GM12878 (cell line): ENCODE measurements around the gene PNMT. TPM values are rescaled to one million over a fixed set of nuclear protein-coding genes. Genes with fewer than 3 reads are reported as not detected.

ENCODE experiments used
- BACH1 ChIP-seq: fragments of 450-650 bp; IDR thresholded peaks from 2 replicates; pipeline ENCODE4 v1.6.1; 2017; ENCODE audit warnings: mild to moderate bottlenecking, borderline replicate concordance
- FOXM1 ChIP-seq: IDR thresholded peaks from 2 replicates; pipeline ENCODE4 v1.6.1; 2012; ENCODE audit warnings: low read depth, mild to moderate bottlenecking, inconsistent platforms, low read length, moderate library complexity
- GATAD2B ChIP-seq: fragments of 450-650 bp; conservative IDR thresholded peaks from 2 replicates; pipeline ENCODE4 v1.6.1; 2017; ENCODE audit warnings: low read depth, mild to moderate bottlenecking, moderate library complexity
- IKZF1 ChIP-seq: fragments of 450-650 bp; conservative IDR thresholded peaks from 2 replicates; pipeline ENCODE4 v1.6.1; 2017; ENCODE audit warnings: antibody characterized with exemption, mild to moderate bottlenecking
- MEF2A ChIP-seq: IDR thresholded peaks from 2 replicates; pipeline ENCODE4 v1.6.1; 2011; ENCODE audit warnings: low read depth, mild to moderate bottlenecking, low read length, moderate library complexity; ENCODE audit not compliant: insufficient read depth
- MTA3 ChIP-seq: IDR thresholded peaks from 2 replicates; pipeline ENCODE4 v1.6.1; 2012; ENCODE audit warnings: low read length, inconsistent platforms, borderline replicate concordance
- MYC ChIP-seq: IDR thresholded peaks from 2 replicates; pipeline ENCODE4 v1.6.1; 2011; ENCODE audit warnings: mild to moderate bottlenecking, low read length, moderate library complexity, inconsistent platforms; ENCODE audit not compliant: insufficient read depth, insufficient replicate concordance, insufficient read length, severe bottlenecking
- NBN ChIP-seq: fragments of 450-650 bp; IDR thresholded peaks from 2 replicates; pipeline ENCODE4 v1.6.1; 2016
- NFXL1 ChIP-seq: fragments of 450-650 bp; IDR thresholded peaks from 2 replicates; pipeline ENCODE4 v1.6.1; 2017; ENCODE audit warnings: antibody characterized with exemption, mild to moderate bottlenecking, borderline replicate concordance
- NRF1 ChIP-seq: conservative IDR thresholded peaks from 2 replicates; pipeline ENCODE4 v1.6.1; 2011; ENCODE audit warnings: mild to moderate bottlenecking, low read depth, low read length, improper control_type of control experiment
- RBBP5 ChIP-seq: fragments of 200-600 bp; sonication (generic); conservative IDR thresholded peaks from 2 replicates; pipeline ENCODE4 v1.6.1; 2016
- SMAD1 ChIP-seq: fragments of 450-650 bp; IDR thresholded peaks from 2 replicates; pipeline ENCODE4 v1.6.1; 2018; ENCODE audit warnings: mild to moderate bottlenecking, low read depth; ENCODE audit not compliant: partially characterized antibody
- SMARCA5 ChIP-seq: fragments of 450-650 bp; IDR thresholded peaks from 2 replicates; pipeline ENCODE4 v1.6.1; 2017; ENCODE audit warnings: mild to moderate bottlenecking
- STAT1 ChIP-seq: fragments of 450-650 bp; conservative IDR thresholded peaks from 2 replicates; pipeline ENCODE4 v1.6.1; 2014; ENCODE audit warnings: antibody characterized with exemption, mild to moderate bottlenecking
- STAT3 ChIP-seq: IDR thresholded peaks from 2 replicates; pipeline ENCODE4 v1.6.1; 2011; ENCODE audit warnings: low read depth, low read length, improper control_type of control experiment
- TBL1XR1 ChIP-seq: IDR thresholded peaks from 2 replicates; pipeline ENCODE4 v1.6.1; 2012; ENCODE audit warnings: low read depth, low read length, improper control_type of control experiment
- ZNF217 ChIP-seq: fragments of 450-650 bp; IDR thresholded peaks from 2 replicates; pipeline ENCODE4 v1.6.1; 2017; ENCODE audit warnings: antibody characterized with exemption, mild to moderate bottlenecking
- polyA plus RNA-seq, 11 experiments: library from polyadenylated mRNA; depleted of rRNA in 4 of 11; unstranded in 6 of 11; stranded (reverse) in 5 of 11; fragments of >200 nt; fragmentation: Nextera tagmentation in 4 of 11; fragmentation: Illumina TruSeq in 1 of 11; extraction: Ambion mirVana in 4 of 11; extraction: Trizol in 1 of 11; gene quantifications; 1 replicate in 1 of 11; 2 replicates in 10 of 11; pipeline versions ENCODE4 v1.2.1 to v1.2.3, GENCODE V29; 2011 to 2016; ENCODE audit warnings: inconsistent platforms in 2 of 11, missing spikeins in 2 of 11, low read depth in 1 of 11
- total RNA-seq, 4 experiments: library from RNA; depleted of rRNA in 3 of 4; stranded (reverse); fragments of >200 nt in 3 of 4; fragmentation: Illumina TruSeq in 1 of 4; extraction: Trizol in 1 of 4; gene quantifications; 2 replicates each; pipeline versions ENCODE4 v1.2.1 to v1.2.3, GENCODE V29; 2013 to 2021
- TF ChIP-seq, protein P1 (sequence below): fragments of 450-650 bp; IDR thresholded peaks from 2 replicates; pipeline ENCODE4 v1.6.1; 2016; ENCODE audit warnings: mild to moderate bottlenecking
- TF ChIP-seq, protein P2 (sequence below): fragments of 450-650 bp; IDR thresholded peaks from 2 replicates; pipeline ENCODE4 v1.6.1; 2016; ENCODE audit warnings: mild to moderate bottlenecking
- TF ChIP-seq, protein P3 (sequence below): IDR thresholded peaks from 2 replicates; pipeline ENCODE4 v1.6.1; 2011; ENCODE audit warnings: low read depth, low read length, improper control_type of control experiment, borderline replicate concordance
- TF ChIP-seq, protein P4 (sequence below): fragments of 450-650 bp; IDR thresholded peaks from 2 replicates; pipeline ENCODE4 v1.6.1; 2017; ENCODE audit warnings: mild to moderate bottlenecking, low read depth, inconsistent platforms; ENCODE audit not compliant: poor library complexity, severe bottlenecking

Gene PNMT
- total and polyA plus RNA-seq, 10 of the 15 experiments (the other 5 are each of a cell fraction or from before 2014, with no cell fraction given) = not detected

DNA sequence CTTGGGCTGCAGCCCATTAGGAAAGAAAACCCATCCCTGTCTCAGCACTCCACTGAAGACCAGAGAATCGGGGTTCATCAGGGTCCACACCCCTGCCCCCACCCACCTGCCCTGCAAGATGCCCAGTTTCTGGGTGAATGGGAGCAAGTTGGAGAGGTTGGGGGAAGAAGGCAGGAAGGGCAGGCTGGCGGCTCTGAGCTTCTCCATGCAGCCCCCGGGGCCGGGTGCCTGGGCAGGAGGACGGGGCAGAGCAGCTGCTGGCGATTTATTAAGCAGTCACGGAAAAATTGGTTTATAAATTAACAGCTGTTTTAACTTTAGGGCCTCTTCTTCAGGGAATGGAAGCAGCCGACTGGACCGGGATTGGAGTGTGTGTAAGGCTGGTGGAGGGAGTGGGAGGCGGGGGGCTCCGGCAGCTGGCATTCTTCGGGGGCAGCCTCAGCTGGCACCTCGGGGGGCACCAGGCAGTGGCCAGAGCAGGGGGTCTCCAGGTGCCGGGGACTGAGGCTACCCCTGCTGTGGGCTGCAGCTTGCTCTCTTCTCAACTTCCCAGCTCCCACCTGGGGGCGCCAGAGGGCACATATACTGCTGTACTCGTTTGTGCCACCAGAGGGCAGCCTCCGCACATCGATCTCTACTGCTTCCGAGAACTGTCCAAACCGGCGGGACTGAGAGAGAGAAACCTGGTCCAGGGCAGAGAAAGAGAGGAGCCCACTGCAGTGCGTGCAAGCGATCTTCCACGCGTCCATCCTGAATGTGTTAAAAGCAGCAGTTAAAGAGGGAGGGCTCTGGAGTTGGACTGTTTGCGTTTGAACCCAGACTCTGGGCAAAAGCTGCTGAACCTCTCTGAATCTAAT lies 46.5 kb upstream of the PNMT start (continued):
- peak; percentile 66; the same call in 1 of the 2 replicates for TF ChIP-seq FOXM1
- TF ChIP-seq BACH1 = no peak
- no peak for TF ChIP-seq MTA3
- TF ChIP-seq RBBP5 = no peak
- no peak for TF ChIP-seq SMAD1
- no peak for TF ChIP-seq ZNF217
- TF ChIP-seq, protein P1, sequence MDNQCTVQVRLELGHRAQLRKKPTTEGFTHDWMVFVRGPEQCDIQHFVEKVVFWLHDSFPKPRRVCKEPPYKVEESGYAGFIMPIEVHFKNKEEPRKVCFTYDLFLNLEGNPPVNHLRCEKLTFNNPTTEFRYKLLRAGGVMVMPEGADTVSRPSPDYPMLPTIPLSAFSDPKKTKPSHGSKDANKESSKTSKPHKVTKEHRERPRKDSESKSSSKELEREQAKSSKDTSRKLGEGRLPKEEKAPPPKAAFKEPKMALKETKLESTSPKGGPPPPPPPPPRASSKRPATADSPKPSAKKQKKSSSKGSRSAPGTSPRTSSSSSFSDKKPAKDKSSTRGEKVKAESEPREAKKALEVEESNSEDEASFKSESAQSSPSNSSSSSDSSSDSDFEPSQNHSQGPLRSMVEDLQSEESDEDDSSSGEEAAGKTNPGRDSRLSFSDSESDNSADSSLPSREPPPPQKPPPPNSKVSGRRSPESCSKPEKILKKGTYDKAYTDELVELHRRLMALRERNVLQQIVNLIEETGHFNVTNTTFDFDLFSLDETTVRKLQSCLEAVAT = no peak
- TF ChIP-seq SMARCA5 = peak; percentile 98
- no peak; the same call in 1 of the 2 replicates for TF ChIP-seq NRF1
- no peak for TF ChIP-seq MYC
- no peak for TF ChIP-seq TBL1XR1
- TF ChIP-seq NBN = 0 out of 2 replicates have a peak, but pooled peaks have one; percentile 59
- no peak for TF ChIP-seq MEF2A
- TF ChIP-seq, protein P2, sequence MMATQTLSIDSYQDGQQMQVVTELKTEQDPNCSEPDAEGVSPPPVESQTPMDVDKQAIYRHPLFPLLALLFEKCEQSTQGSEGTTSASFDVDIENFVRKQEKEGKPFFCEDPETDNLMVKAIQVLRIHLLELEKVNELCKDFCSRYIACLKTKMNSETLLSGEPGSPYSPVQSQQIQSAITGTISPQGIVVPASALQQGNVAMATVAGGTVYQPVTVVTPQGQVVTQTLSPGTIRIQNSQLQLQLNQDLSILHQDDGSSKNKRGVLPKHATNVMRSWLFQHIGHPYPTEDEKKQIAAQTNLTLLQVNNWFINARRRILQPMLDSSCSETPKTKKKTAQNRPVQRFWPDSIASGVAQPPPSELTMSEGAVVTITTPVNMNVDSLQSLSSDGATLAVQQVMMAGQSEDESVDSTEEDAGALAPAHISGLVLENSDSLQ = no peak
- no peak for TF ChIP-seq NFXL1
- no peak for TF ChIP-seq GATAD2B
- TF ChIP-seq, protein P3, sequence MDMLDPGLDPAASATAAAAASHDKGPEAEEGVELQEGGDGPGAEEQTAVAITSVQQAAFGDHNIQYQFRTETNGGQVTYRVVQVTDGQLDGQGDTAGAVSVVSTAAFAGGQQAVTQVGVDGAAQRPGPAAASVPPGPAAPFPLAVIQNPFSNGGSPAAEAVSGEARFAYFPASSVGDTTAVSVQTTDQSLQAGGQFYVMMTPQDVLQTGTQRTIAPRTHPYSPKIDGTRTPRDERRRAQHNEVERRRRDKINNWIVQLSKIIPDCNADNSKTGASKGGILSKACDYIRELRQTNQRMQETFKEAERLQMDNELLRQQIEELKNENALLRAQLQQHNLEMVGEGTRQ = no peak
- TF ChIP-seq STAT3 = no peak
- TF ChIP-seq STAT1 = peak; percentile 78; the same call in 1 of the 2 replicates
- 0 out of 2 replicates have a peak, but pooled peaks have one; percentile 24 for TF ChIP-seq IKZF1
- TF ChIP-seq, protein P4, sequence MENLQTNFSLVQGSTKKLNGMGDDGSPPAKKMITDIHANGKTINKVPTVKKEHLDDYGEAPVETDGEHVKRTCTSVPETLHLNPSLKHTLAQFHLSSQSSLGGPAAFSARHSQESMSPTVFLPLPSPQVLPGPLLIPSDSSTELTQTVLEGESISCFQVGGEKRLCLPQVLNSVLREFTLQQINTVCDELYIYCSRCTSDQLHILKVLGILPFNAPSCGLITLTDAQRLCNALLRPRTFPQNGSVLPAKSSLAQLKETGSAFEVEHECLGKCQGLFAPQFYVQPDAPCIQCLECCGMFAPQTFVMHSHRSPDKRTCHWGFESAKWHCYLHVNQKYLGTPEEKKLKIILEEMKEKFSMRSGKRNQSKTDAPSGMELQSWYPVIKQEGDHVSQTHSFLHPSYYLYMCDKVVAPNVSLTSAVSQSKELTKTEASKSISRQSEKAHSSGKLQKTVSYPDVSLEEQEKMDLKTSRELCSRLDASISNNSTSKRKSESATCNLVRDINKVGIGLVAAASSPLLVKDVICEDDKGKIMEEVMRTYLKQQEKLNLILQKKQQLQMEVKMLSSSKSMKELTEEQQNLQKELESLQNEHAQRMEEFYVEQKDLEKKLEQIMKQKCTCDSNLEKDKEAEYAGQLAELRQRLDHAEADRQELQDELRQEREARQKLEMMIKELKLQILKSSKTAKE = peak; percentile 44
